ENCODE data around the gene EVL.
"Not testable (repeated sequence)": the region's sequence is repeated elsewhere in the genome, so short reads cannot be mapped to it uniquely, and the experiment has no call there.

Gene EVL, protein sequence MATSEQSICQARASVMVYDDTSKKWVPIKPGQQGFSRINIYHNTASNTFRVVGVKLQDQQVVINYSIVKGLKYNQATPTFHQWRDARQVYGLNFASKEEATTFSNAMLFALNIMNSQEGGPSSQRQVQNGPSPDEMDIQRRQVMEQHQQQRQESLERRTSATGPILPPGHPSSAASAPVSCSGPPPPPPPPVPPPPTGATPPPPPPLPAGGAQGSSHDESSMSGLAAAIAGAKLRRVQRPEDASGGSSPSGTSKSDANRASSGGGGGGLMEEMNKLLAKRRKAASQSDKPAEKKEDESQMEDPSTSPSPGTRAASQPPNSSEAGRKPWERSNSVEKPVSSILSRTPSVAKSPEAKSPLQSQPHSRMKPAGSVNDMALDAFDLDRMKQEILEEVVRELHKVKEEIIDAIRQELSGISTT

DNA sequence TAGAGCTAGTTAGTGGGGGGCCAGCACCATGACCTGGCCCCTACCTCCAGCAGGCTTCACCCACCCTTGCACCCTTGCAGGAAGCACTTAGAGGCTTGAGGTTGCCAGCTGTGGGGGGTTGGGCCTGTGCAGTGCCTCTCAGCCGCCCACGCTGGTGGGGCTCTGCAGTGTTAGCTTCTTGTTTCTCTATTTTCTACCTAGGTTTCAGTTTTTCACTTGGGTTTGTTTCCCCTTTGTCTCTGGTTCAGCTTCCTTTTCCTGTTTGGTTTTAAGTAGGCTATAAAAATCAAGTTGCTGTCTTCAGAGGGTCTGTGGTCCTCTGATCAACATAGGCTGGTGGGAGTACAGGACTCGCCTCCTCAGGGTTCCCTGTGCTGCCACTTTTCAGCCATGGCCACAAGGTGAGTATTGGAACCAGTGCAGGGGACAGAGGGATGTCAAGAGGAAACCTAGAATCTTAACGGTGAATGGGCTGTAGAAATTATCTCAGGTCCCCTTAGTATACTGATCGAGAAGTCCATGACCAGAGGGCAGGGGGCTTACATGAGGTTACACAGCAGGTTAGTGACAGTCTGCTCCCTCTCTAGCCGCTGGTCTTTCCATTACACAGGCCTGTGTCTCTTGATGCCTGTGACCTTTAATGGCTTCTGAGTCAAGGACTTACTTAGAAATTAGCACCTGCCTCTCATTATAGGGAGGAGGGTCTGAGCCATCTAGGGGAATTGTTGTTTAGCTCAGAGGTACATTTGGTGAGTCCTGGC, at the start of gene EVL:
Gene EVL, plus strand, starts transcription at position 312 of the 761 bp plus-strand sequence. Its CDS starts 79 bp downstream, at position 391.
- peak; percentile 61 for DNase-seq (ENCODE audit: low read depth)

DNA sequence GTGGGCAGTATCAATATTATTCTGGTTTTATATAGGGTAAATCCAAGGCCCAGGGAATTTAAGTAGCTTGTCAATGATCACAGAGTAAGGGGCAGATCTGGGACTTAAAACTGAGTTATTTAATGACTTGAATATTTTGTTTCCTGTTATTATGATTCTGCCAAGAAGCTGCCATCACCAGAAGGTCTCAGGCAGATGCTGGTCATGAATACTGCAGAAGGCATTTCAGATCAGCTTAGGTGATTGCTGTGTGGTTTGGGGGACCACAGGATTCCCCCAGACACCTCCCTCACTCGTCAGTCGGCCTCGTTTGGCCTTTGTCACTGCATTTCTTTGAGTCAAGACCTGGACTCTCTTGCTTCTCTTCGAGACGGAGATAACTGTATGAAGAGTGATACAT, 47.7 kb upstream of the EVL start:
- DNase-seq (ENCODE audit: low read depth): no peak

DNA sequence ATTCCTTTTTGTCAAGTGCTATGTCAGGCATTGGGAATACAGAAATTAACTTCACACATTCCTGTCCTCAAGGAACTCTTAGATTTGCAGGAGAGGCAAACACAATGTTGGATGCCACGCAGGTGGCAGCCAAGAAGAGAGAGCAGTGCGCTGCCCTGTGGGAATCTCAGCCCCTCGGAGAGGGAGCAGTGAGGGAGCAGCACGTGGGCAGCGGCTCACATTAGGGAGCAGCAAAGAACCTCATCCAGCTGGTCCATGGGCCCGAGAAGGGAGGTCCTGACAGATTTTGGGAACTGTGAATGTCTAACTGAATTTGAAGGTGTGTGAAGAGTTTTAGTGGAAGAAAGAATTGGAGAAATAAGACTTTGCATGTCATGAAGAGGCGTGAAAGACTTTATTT, 47.2 kb upstream of the EVL start:
- no peak for DNase-seq (ENCODE audit: low read depth)

DNA sequence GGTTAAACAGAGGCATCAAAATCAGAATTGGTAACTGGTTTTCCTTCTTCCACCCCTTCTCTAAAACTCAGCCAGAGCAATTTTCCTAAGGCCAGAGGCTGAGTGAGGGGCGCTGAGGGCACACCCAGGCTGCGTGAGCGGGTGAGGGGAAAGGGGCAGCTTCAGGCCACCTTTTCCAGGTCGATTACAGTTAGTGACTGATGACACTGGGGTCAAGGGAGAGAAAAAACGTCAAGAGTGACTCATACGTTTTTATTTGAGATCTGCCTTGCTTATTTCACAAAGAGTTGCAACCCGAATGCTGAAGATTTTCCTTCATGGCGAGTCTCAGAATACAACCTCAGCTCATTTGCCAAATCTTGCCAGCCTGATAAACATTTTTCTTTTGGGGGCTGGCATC, 46.7 kb upstream of the EVL start:
- no peak for DNase-seq (ENCODE audit: low read depth)

DNA sequence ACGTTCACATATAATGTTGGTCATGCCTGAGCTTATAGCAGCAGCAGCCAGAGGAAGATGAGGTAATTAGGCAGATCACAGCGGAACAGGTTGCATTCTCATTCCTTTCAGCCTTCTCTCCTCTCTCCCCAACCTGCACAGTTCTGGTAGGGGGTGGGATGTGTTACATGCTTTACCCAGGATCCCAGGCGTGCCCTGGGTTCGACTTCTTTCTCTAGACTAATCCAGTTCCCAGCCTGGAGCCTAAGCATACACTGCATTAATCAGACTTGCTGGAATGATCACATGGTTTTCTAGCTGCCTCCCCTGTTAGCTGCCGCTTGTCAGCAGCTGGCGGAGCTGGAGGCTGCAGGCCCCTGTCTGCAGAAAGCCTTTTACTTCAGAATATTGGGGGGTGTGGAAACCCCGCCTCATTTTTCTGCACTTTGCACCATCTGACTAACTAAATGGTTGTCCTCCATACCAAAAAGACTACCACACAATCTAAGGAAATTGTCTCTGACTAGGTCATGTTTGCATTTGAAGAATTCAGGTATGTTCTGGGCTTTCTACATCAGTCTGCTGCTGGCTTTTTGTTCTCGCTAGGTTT, 46.0 kb upstream of the EVL start:
- no peak for DNase-seq (ENCODE audit: low read depth)

DNA sequence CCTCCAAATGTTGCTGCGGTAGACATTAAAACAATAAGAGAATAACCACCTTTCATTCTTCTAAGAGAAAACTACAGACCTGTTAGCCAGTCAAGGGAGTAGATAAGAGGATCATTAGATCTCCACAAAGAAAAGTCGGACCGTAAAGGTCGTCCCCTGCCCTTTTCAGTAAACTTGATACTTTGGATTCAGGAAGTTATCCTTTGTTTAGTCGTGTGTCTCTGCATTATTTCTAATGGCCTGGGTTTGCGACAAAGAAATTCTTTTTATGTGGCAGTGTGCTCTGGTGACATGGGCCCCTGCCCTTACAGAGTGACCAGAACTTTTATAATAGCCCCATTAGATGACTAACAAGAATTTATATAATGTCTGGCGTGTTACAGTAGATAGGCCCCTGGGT, 44.6 kb upstream of the EVL start:
- no peak for DNase-seq (ENCODE audit: low read depth)

DNA sequence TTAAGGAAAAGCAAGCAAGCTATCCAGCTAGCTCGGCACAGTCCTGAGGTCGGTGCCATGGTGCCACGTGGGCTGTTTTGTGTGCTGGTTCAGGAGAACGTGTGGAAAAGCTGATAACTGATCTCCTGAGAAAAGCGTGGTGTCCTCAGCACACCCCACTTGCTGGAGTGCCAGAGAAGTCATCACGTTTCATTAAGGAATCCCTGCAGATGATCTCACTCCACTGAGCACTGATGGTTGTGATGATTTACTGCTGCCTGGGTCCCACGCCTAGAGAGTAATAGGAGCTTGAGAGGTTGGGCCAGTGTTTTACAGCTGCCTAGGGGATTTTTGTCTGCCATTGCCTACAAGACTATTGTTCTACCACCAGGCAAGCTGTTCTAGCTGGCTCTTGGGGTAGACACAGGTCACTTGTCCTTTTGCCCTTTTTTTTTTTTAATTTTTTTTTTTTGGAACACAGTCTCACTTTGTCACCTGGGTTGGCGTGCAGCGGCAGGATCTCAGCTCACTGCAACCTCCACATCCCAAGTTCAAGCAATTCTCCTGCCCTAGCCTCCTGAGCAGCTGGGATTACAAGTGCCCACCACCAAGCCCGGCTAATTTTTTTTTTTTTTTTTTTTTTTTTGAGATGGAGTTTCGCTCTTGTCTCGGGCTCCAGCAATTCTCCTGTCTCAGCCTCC, 42.3 kb upstream of the EVL start:
- no peak for DNase-seq (ENCODE audit: low read depth)

DNA sequence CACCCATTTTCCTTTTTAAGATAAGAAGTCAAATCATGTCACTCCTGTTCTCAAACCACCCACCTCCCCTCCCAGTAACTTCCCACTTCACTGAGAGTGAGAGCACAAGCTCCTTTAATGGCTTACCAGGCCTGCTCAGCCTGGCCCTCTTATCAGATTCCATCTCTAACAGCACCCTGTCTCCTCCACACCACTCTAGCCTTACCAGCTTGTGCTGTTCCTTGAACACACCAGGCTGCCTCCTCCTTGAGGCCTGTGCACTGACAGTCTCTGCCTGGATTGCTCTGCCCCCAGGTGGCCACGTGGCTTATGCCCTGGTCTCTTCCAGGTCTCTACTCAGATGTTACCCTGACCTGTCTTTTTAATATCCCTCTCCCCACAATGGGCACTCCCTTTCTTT, 40.1 kb upstream of the EVL start:
- no peak for DNase-seq (ENCODE audit: low read depth)

DNA sequence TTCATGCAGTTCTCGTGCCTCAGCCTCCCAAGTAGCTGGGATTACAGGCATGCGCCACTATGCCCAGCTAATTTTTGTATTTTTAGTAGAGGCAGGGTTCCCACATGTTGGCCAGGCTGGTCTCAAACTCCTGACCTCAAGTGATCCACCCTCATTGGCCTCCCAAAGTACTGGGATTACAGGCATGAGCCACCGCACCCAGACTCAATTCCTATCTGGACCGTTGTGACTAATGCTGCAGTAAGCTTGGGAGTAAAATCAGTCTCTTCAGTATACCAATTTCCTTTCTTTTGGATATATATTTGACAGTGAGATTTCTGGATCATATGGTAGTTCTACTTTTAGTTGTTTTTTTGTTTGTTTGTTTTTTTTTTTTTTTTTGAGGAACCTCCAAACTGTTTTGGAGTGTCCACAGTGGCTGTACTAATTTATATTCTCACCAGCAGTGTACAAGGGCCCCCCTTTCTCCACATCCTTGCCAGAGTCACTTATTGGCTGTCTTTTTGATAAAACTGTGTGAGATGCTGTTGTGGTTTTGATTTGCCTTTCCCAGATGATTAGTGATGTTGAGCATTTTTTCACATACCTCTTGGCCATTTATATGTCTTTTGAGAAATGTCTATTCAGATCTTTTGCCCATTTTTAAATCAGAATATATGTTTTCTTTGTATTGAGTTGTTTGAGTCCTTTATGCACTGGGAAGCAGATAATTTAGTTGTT, 37.3 kb upstream of the EVL start:
- DNase-seq (ENCODE audit: low read depth): no peak

DNA sequence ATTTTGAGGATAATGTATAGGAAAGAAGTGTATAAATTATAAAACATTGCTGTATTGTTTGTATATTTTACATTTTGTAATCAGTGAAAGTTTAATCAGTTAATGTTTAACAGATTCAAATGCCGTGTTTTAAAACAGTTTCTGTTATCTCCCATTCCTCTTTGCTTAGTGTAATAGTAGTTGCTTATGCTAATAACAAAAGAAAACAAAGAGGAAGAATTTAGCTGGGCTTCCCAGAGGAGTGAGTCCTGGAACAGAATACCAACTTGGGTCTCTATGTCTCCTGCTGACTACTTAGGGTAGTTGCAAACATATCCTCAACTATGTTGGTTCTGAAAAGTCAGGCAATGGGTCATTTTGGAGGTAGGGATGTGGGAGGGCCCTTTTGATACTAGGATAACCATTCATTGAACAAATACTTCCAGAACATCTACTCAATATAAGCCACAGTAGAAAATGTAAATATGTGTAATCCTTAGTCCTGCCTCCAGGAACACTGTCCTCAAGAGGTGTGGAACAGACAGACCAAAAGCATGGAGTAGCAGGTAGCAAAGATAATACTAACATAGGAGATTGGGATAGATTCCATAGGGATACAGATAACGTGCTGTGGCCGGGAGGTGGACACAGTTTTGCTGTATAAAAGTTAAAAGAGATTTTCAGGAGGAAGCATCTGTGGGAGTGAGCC, 36.1 kb upstream of the EVL start:
- DNase-seq (ENCODE audit: low read depth): no peak

DNA sequence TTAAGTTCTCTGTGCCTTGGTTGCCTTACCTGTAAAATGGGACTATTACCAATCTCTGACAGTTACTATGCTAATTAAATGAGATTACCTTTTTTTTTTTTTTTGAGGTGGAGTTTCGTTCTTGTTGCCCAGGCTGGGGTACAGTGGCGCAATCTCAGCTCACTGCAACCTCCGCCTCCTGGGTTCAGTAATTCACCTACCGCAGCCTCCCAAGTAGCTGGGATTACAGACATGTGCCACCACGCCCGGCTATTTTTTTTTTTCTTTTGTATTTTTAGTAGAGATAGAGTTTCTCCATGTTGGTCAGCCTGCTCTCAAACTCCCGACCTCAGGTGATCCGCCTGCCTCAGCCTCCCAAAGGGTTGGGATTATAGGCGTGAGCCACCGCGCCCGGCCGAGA, 35.2 kb upstream of the EVL start:
- DNase-seq (ENCODE audit: low read depth): not testable (repeated sequence)

DNA sequence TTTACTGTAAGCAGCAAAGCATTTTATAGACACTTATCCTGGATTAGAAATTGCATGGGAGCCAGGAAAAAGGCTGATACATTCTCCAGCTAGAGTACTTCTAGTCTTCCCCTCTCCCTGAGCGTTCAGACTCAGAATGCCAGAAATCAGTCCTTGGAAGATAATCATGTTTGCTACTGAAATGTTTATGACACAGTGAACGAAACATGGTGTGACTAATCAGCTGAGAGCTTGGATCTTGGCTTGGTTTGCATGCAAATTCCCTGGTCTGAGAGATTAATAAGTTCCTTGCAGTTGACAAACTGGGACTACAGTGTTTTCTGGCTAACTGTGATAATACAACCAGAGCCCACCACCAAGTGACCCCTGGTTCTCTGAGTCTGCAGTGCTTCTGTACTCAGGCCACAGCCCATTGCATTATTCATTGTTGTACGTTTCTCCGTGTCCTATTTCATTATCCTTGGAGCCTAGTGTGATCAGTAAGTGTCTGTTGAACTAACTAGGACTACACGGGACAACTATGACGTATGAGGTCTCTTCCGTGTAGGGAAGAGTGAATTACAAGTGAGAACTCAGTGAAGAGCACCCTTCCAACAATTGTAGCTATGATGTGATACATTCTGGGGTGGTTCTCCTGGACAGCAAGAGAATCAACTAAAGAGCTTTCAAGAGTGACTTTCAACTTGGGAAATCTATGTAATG, 34.6 kb upstream of the EVL start:
- no peak for DNase-seq (ENCODE audit: low read depth)

DNA sequence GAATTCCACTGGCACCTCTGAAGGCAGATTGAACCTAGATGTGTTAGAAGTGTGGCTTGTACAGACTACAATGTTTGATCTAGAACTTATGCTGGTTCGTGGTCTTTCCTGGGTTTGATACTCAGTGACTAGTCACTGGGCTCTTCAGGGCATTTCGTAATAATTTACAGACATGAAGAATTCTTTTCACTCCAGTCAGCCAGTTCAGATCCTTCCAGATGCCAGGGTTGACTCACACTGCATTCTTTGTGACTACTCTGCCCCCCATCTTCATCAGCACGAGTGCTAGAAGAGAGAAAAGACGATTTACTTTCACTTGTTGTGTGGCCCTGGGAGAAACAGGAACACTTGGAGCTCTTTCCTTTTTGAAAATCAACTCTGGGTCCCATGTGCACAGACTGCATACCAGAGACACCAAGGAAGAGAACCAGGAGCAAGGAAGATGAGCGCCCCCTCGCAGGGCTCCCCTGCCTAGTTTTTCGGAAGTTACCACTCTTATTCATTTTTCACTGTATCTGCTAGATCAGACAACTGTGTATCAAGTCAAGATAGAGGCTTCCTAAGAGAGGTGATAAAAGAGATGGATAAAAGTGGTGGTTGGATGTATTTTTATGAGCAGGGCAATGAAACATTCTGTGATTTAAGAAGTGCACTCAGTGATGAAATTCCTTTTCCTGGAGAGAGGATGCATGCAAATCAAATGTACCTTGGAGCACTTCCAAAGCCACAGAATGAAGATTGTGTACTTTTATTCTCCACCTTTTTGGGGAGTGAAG, 33.5 kb upstream of the EVL start:
- DNase-seq (ENCODE audit: low read depth): no peak

DNA sequence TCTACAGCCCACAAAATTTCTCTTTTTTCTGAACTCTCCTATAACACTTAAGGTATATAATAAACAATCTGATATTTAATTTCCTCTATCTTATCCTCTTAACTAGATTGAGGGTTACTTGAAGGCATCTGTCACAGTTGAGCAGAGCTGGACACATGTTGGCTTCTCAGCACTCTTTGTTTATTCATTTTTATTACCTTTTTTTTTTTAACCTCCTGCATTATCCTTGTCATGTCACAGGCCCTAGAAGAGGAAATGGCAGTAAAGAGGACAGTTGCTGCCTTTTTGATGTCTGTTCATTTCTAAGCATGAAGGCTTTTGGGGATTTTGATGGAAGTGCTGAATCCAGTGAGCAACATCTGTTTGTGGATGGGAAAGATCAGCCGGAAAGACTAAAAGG, 32.5 kb upstream of the EVL start:
- no peak for DNase-seq (ENCODE audit: low read depth)

DNA sequence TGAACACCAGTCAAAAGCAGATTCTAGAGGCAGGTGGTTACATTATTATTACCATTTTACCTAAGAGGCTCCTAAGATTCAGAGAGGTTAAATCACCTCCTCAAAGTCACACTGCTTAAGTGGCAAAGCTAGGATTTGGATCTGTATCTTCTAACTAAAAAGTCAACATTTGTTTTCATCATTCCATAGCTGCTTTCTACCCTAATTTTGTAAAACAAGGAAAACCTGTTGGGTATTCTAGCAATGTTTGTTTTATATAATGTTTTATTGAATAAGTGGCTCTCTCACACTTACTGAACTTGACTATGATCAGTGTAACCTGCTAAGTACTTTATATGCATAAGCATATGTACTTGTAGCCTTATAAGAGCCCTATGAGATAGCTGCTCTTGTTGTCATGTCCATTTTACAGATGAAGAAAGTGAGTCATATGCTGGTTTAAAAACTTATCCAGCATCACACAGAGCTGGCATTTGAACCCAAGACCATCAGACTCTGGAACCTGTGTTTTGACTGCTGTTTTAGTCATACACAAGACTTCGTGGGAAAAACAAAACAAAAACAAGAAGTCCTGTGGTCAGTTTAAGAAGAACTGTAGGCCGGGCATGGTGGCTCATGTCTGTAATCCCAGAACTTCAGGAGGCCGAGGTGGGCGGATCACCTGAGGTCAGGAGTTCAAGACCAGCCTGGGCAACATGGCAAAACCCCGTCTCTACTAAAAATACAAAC, 31.7 kb upstream of the EVL start:
- no peak for DNase-seq (ENCODE audit: low read depth)

DNA sequence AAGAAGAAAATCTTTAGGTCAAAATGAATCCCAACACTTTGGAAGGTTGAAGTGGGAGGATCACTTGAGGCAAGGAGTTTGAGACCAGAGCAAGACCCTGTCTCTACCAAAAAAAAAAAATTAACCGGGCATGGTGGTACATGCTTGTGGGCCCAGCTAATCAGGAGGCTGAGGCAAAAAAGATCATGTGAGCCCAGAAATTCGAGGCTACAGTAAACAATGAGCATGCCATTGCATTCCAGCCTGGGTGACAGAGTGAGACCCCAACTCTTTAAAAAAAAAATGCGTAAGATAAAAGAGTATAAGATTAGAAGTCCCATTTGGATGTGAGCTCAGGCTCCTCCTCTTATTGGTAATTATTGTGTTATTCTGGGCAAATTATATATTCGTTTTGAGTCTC, 30.8 kb upstream of the EVL start:
- no peak for DNase-seq (ENCODE audit: low read depth)

DNA sequence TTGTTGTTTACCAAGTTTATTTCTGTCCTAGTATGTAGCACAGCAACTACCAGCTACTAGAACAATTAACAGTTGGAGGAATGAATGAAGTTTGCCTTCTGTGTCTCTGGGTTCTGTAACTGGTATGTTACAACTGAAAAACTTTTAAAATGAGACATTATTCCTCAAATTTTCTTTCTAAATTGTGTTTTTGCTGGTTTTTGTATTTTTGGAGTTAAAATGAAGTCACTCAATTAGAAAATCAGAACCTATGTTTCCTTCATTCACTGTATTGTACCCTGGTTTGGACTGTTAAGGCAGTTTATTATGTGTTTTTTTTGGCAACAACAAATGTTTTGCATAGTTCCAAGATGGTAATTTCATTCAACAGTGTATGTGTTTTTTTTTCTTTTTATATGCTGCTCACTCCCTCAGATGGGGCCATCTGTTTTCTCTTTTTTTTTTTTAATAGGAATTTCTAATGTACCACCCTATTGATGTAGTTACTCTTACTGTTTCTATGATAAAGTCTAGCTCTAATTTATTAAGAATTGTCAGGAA, 30.2 kb upstream of the EVL start:
- DNase-seq (ENCODE audit: low read depth): no peak

DNA sequence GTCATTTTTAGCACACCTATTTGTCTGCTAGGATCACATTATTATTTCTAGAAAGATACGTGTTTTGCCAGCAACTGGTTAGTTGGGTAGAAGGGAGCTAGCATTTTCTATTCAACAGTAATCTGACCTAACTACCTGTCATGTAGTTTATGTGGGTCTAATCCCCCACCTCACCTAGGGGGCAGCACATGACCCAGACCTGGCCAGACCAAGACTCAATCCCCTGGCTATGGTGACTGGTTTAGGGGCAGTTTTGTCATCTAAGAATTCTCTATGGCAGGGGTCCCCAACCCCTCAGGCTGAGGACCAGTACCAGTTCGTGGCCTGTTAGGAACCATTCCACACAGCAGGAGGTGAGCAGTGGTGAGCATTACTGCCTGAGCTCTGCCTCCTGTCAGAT, 29.5 kb upstream of the EVL start:
- no peak for DNase-seq (ENCODE audit: low read depth)

DNA sequence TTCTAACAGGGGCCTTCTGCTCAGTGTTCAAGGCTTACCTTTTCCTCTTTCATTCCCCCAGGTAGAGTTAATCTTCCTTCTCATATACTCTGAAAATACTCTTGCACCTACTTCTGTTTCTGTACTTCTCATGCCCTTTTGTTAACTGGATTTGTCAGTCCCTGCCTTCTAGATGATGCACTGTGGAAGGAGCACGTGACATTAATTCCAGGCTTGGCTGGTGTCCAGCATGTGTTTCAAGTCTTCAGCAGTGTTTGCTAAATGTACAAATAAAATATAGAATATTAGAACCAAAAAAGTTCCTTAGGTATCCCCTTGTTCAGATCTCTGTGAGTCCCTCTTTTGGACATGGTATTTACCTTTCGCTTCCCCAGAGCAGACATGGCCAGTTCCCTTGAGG, 27.9 kb upstream of the EVL start:
- DNase-seq (ENCODE audit: low read depth): no peak
